HL-60 (cell line): Measurements from ENCODE around the gene USP3.

ENCODE experiments used
- CTCF ChIP-seq: IDR thresholded peaks from one replicate; pipeline ENCODE4 v1.5.1; 2011; ENCODE audit warnings: low read length, control low read depth, inconsistent platforms; ENCODE audit not compliant: insufficient read depth
- POLR2AphosphoS5 ChIP-seq: IDR thresholded peaks from 2 replicates; pipeline ENCODE4 v1.6.1; 2012; ENCODE audit warnings: low read depth

- TF ChIP-seq CTCF (no peak), POLR2AphosphoS5 (no peak)
Measured at GRCh38 chr15:63509056-63509954, 4.9 kb downstream of the USP3 start.
